Fibroblast of lung (primary cell): ENCODE results near the gene TOMM20L. TPM values are rescaled to one million over a fixed set of nuclear protein-coding genes. Genes with fewer than 3 reads are reported as not detected.
A peak's percentile ranks its signal among the peaks of the same experiment; 100 is the strongest.

Experiments
- DNase-seq, 2 donors: peaks; one replicate each; pipeline versions ENCODE4 v3.0.0 to v3.0.0-alpha.2; 2010; ENCODE audit warnings: low read depth in 2 of 2
- H2AFZ ChIP-seq: 2 replicates; pipeline ENCODE4 v1.5.1; 2012; ENCODE audit warnings: low read length, control low read depth, inconsistent platforms
- H3K27ac ChIP-seq: 2 replicates; pipeline ENCODE4 v1.5.1; 2011; ENCODE audit warnings: low read length, control low read depth; ENCODE audit not compliant: insufficient read depth
- H3K27me3 ChIP-seq: 2 replicates; pipeline ENCODE4 v1.5.1; 2011; ENCODE audit warnings: mild to moderate bottlenecking, low read length; ENCODE audit not compliant: control insufficient read depth, insufficient read depth
- H3K36me3 ChIP-seq: 2 replicates; pipeline ENCODE4 v1.5.1; 2011; ENCODE audit warnings: low read length; ENCODE audit not compliant: control insufficient read depth, insufficient read depth
- H3K4me1 ChIP-seq: 2 replicates; pipeline ENCODE4 v1.5.1; 2011; ENCODE audit warnings: low read length; ENCODE audit not compliant: control insufficient read depth, insufficient read depth; ENCODE audit errors: extremely low read depth
- H3K4me2 ChIP-seq: 2 replicates; pipeline ENCODE4 v1.5.1; 2011; ENCODE audit warnings: low read length, control low read depth; ENCODE audit not compliant: insufficient read depth; ENCODE audit errors: extremely low read depth
- H3K4me3 ChIP-seq, 4 experiments: fragments of 200-600 bp in 1 of 4; sonication (generic) in 1 of 4; replicated peaks in 1 of 4; 2 replicates each; pipeline ENCODE4 v1.5.1; 2011 to 2016; ENCODE audit warnings: low read length in 4 of 4, low read depth in 3 of 4, mild to moderate bottlenecking in 3 of 4, control low read depth in 2 of 4, inconsistent platforms in 1 of 4, mixed read lengths in 1 of 4; ENCODE audit not compliant: insufficient read depth in 1 of 4; ENCODE audit errors: control extremely low read depth in 1 of 4
- H3K79me2 ChIP-seq: 2 replicates; pipeline ENCODE4 v1.5.1; 2012; ENCODE audit warnings: mild to moderate bottlenecking, low read length, inconsistent platforms; ENCODE audit not compliant: control insufficient read depth, insufficient read depth
- H3K9ac ChIP-seq: 2 replicates; pipeline ENCODE4 v1.5.1; 2011; ENCODE audit warnings: mild to moderate bottlenecking, low read length, control low read depth; ENCODE audit not compliant: insufficient read depth
- H3K9me3 ChIP-seq: 2 replicates; pipeline ENCODE4 v1.5.1; 2012; ENCODE audit warnings: low read depth, low read length; ENCODE audit not compliant: control insufficient read depth, insufficient read depth
- H4K20me1 ChIP-seq: 2 replicates; pipeline ENCODE4 v1.5.1; 2011; ENCODE audit warnings: low read length; ENCODE audit not compliant: control insufficient read depth, insufficient read depth; ENCODE audit errors: extremely low read depth
- EZH2 ChIP-seq: IDR thresholded peaks from 2 replicates; pipeline ENCODE4 v1.5.1; 2012; ENCODE audit warnings: low read length, control low read depth, mild to moderate bottlenecking; ENCODE audit errors: missing control alignments
- polyA plus RNA-seq, 2 donors: library from polyadenylated mRNA; depleted of rRNA in 1 of 2; stranded (reverse) in 1 of 2; unstranded in 1 of 2; fragments of >200 nt; gene quantifications; 2 replicates each; pipeline ENCODE4 v1.2.1, GENCODE V29; 2011 to 2012; ENCODE audit warnings: missing spikeins in 1 of 2
- total RNA-seq: library from RNA; depleted of rRNA; stranded (reverse); fragments of >200 nt; gene quantifications from 2 replicates; pipeline ENCODE4 v1.2.1, GENCODE V29; 2014
- TF ChIP-seq, protein P1 (sequence below), 2 donors: IDR thresholded peaks in 1 of 2; conservative IDR thresholded peaks in 1 of 2; 1 replicate in 1 of 2; 2 replicates in 1 of 2; pipeline ENCODE4 v1.5.1; 2011 to 2012; ENCODE audit warnings: low read length in 2 of 2, control low read depth in 1 of 2, inconsistent platforms in 1 of 2, low read depth in 1 of 2, mild to moderate bottlenecking in 1 of 2

The TOMM20L gene
- total and polyA plus RNA-seq, 2 donors (not counting 1 experiment from before 2014, with no cell fraction given) = not detected

DNA sequence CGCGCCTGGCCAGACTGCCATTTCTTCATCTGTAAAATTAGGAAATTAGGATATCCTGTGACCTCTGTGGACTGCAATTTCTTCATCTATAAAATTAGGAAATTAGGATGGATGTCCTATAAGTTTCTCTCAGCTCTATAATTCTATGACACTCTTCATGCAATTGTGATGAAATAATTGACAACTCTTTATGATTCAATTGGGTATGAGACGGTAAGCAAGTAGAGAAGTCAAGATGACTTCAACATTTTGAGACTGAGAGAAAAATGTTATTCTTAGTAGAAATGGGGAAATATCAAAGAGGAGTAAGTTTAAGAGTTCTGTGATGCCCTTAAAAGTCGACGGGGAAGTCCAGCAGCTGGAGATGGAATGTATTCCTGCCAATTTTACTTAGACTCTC is 43.7 kb downstream of the TOMM20L start:
- H3K9ac ChIP-seq = no peak overlapping the region
- H3K36me3 ChIP-seq = no peaks in the 10 kb centered on the region
- no peaks in the 10 kb centered on the region for H3K4me1 ChIP-seq
- no peaks in the 10 kb centered on the region for H4K20me1 ChIP-seq
- H3K4me3 ChIP-seq = no peak overlapping the region
- H3K27me3 ChIP-seq = no peaks in the 10 kb centered on the region
- H2AFZ ChIP-seq = no peak overlapping the region
- no peak for DNase-seq
- TF ChIP-seq EZH2 = no peak
- TF ChIP-seq, protein P1, sequence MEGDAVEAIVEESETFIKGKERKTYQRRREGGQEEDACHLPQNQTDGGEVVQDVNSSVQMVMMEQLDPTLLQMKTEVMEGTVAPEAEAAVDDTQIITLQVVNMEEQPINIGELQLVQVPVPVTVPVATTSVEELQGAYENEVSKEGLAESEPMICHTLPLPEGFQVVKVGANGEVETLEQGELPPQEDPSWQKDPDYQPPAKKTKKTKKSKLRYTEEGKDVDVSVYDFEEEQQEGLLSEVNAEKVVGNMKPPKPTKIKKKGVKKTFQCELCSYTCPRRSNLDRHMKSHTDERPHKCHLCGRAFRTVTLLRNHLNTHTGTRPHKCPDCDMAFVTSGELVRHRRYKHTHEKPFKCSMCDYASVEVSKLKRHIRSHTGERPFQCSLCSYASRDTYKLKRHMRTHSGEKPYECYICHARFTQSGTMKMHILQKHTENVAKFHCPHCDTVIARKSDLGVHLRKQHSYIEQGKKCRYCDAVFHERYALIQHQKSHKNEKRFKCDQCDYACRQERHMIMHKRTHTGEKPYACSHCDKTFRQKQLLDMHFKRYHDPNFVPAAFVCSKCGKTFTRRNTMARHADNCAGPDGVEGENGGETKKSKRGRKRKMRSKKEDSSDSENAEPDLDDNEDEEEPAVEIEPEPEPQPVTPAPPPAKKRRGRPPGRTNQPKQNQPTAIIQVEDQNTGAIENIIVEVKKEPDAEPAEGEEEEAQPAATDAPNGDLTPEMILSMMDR (conservative IDR thresholded peaks at IDR 0.05 in 1 of 2, IDR thresholded peaks at IDR 0.05 in 1 of 2; ENCODE audit: low read depth in 1 of 2, low read length in 2 of 2) = no peak
- H3K9me3 ChIP-seq = no peaks in the 10 kb centered on the region
- H3K4me2 ChIP-seq = no peak overlapping the region
- H3K27ac ChIP-seq = no peak overlapping the region
- H3K79me2 ChIP-seq = no peaks in the 10 kb centered on the region

DNA sequence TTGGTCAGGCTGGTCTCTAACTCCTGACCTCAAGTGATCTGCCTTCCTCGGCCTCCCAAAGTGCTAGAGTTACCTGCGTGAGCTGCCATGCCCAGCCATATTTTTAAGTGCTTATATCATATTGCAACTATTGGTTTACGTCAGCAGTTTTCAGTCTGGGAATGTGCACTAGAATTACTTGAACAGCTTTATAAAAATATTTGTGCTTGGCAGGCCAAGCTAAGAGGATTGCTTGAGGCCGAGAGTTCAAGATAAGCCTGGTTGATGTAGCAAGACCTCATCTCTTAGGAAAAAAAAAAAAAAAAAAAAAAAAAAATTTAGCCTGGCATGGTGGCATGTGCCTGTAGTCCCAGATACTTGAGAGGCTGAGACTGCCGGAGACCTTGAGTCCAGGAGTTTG is 48.9 kb downstream of the TOMM20L start:
- DNase-seq = no peak
- H2AFZ ChIP-seq = no peak overlapping the region
- no peak overlapping the region for H3K4me2 ChIP-seq
- H3K4me1 ChIP-seq = no peaks in the 10 kb centered on the region
- TF ChIP-seq EZH2 = no peak
- TF ChIP-seq, protein P1 (conservative IDR thresholded peaks at IDR 0.05 in 1 of 2, IDR thresholded peaks at IDR 0.05 in 1 of 2; ENCODE audit: low read depth in 1 of 2, low read length in 2 of 2) = no peak
- no peaks in the 10 kb centered on the region for H3K27me3 ChIP-seq
- H3K4me3 ChIP-seq = no peak overlapping the region
- no peaks in the 10 kb centered on the region for H3K36me3 ChIP-seq
- H3K27ac ChIP-seq = no peak overlapping the region
- no peaks in the 10 kb centered on the region for H4K20me1 ChIP-seq
- H3K79me2 ChIP-seq = no peaks in the 10 kb centered on the region
- no peak overlapping the region for H3K9ac ChIP-seq
- H3K9me3 ChIP-seq = no peaks in the 10 kb centered on the region

DNA sequence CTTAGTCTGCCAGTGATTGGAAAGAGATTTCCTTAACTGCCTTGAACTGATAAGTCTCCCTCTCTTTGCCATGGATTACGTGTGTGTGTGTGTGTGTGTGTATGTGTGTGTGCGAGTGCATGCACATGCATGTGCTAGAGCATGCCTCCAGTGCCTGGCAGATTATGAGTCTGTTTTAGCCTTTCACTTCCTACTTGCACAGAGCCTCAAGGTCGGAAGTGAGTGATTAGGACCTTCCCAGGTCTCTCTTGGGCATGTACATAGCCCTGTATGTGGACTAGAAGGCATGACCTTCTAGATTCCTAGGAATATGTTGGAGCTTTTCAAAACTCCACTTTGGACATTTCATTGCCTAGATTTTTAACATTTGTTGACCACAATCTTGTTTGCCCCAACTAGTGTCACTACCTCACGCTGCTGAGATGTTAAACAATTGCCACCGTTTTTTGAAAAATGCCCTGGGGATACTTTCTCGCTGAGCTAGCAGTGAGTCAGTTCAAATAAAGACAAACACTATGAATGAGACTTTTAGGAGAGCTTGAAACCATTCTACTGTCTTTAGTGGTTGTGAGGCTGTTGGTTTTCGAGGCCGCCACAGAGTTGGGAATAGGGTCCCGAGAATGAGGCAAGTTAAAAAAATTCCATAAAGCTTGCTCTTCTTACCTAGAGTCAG is 60.0 kb downstream of the TOMM20L start:
- H3K27ac ChIP-seq = no peak overlapping the region
- peaks cover 3% of the 10 kb centered on the region for H3K36me3 ChIP-seq
- no peaks in the 10 kb centered on the region for H4K20me1 ChIP-seq
- TF ChIP-seq, protein P1 (conservative IDR thresholded peaks at IDR 0.05 in 1 of 2, IDR thresholded peaks at IDR 0.05 in 1 of 2; ENCODE audit: low read depth in 1 of 2, low read length in 2 of 2) = no peak
- TF ChIP-seq EZH2 = no peak
- no peaks in the 10 kb centered on the region for H3K79me2 ChIP-seq
- H3K4me3 ChIP-seq = no peak overlapping the region
- peak in 1 of 2 donors; percentile 55 for DNase-seq
- H2AFZ ChIP-seq = no peak overlapping the region
- H3K4me1 ChIP-seq = no peaks in the 10 kb centered on the region
- no peak overlapping the region for H3K9ac ChIP-seq
- no peaks in the 10 kb centered on the region for H3K27me3 ChIP-seq
- no peaks in the 10 kb centered on the region for H3K9me3 ChIP-seq
- no peak overlapping the region for H3K4me2 ChIP-seq

Other genes starting within 250 kb of the TOMM20L start
- gene ARMH4, start 243.7 kb upstream of the TOMM20L start, total RNA-seq = 3.6 and 6.3 TPM in 2 replicates
- gene ARMH4, start 243.7 kb upstream of the TOMM20L start, polyA plus RNA-seq = 6.8 and 18.7 TPM in 2 replicates
- 43.1 and 50.7 TPM in 2 replicates for gene ACTR10, start 195.8 kb upstream of the TOMM20L start, total RNA-seq
- gene ACTR10, start 195.8 kb upstream of the TOMM20L start, polyA plus RNA-seq = 91.2 and 121 TPM in 2 replicates
- gene PSMA3, start 151.1 kb upstream of the TOMM20L start, total RNA-seq = 80.1 and 81.4 TPM in 2 replicates
- gene PSMA3, start 151.1 kb upstream of the TOMM20L start, polyA plus RNA-seq = 279 and 299 TPM in 2 replicates
- gene ARID4A, start 97.4 kb upstream of the TOMM20L start, total RNA-seq = 10.3 and 12.1 TPM in 2 replicates
- 7.2 and 12.2 TPM in 2 replicates for gene ARID4A, start 97.4 kb upstream of the TOMM20L start, polyA plus RNA-seq
- 20.1 and 29.3 TPM in 2 replicates for gene TIMM9, start 31.6 kb downstream of the TOMM20L start, total RNA-seq
- gene TIMM9, start 31.6 kb downstream of the TOMM20L start, polyA plus RNA-seq = 36.2 and 38.3 TPM in 2 replicates
- gene KIAA0586, start 31.8 kb downstream of the TOMM20L start, total RNA-seq = 13.1 and 17.8 TPM in 2 replicates
- 18.9 and 26.5 TPM in 2 replicates for gene KIAA0586, start 31.8 kb downstream of the TOMM20L start, polyA plus RNA-seq
- gene DACT1, start 242.0 kb downstream of the TOMM20L start, total RNA-seq = 10.2 and 22.6 TPM in 2 replicates
- gene DACT1, start 242.0 kb downstream of the TOMM20L start, polyA plus RNA-seq = 8.8 and 10.6 TPM in 2 replicates